Mucosa of descending colon (tissue), 3 donors: ENCODE measurements around the gene MRPS25. TPM values are rescaled to one million over a fixed set of nuclear protein-coding genes. Genes with fewer than 3 reads are reported as not detected.
"Not testable (repeated sequence)": the region's sequence is repeated elsewhere in the genome, so short reads cannot be mapped to it uniquely, and the experiment has no call there.

ENCODE experiments used
- ATAC-seq: fragments of 200-7000 bp; cut with Tn5 transposase; one replicate; pipeline ENCODE4 v1.9.1; 2020; ENCODE audit warnings: mild to moderate bottlenecking, moderate library complexity
- DNase-seq, 3 donors: peaks; one replicate each; pipeline ENCODE4 v3.0.0-alpha.2; 2020
- H3K36me3 ChIP-seq: fragments of 200-600 bp; one replicate; pipeline ENCODE4 v1.8.0; 2021; ENCODE audit warnings: low read depth, mild to moderate bottlenecking
- H3K4me1 ChIP-seq: fragments of 200-600 bp; one replicate; pipeline ENCODE4 v1.8.0; 2021; ENCODE audit warnings: low read depth, mild to moderate bottlenecking
- H3K4me3 ChIP-seq: fragments of 200-600 bp; one replicate; pipeline ENCODE4 v1.8.0; 2021; ENCODE audit warnings: mild to moderate bottlenecking
- H3K9me3 ChIP-seq: fragments of 200-600 bp; one replicate; pipeline ENCODE4 v1.8.0; 2021; ENCODE audit warnings: mild to moderate bottlenecking
- intact Hi-C, 2 donors: fragments of 100-400 bp; cut with DNase I in 1 of 2; cut with micrococcal nuclease in 1 of 2; formaldehyde crosslinking; loops; one replicate each; pipeline versions ENCODE4 v1.11.0 to v1.11.1; 2022; cut with DNase I, micrococcal nuclease
- total RNA-seq, 3 donors: library from RNA; stranded (reverse); fragmentation: NEBNext Ultra II Directional in 2 of 3; extraction: Animal tissue kit (Norgen Biotek cat#: 25700) in 2 of 3; gene quantifications; one replicate each; pipeline versions ENCODE4 v1.2.1 to v1.2.4, GENCODE V29; 2021 to 2023
- TF ChIP-seq, protein P1 (sequence below): fragments of 200-600 bp; IDR thresholded peaks from one replicate; pipeline ENCODE4 v1.8.0; 2022; ENCODE audit warnings: antibody characterized with exemption, mild to moderate bottlenecking
- donor health status: DM: no; HTN: no; CAD: no; lungs with moderate emphysema.
- donor health status: DM: no; HTN: no; CAD: no.
- donor health status: DM: no; HTN: yes; CAD: no.

Gene MRPS25
- total RNA-seq, 3 donors from 2014 or later: 72.1 to 84.0 (median 78.7) TPM

DNA sequence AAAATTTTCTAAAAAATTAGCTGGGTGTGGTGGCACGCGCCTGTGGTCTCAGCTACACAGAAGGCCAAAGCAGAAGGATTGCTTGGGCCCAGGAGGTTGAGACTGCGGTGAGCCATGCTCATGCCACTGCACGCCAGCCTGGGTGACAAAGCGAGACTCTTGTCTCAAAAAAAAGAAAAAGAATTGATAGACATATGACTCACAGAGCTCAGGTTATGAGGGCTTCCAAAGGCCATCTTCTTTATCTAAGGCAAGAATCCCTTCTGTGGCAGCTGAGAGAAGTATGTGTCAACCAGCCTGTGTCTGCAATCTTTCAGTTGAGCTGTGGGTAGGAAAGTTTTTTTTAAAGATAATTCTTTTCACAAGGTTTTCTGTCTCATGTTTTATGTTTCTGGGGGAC lies 53.9 kb downstream of the MRPS25 start:
- ATAC-seq (no peak), DNase-seq (no peak)
- no peaks in the 10 kb centered on the region for H3K9me3 ChIP-seq
- H3K4me3 ChIP-seq: no peak overlapping the region
- intact Hi-C loops: no loop called here
- H3K36me3 ChIP-seq: peaks cover 4% of the 10 kb centered on the region
- TF ChIP-seq, protein P1, sequence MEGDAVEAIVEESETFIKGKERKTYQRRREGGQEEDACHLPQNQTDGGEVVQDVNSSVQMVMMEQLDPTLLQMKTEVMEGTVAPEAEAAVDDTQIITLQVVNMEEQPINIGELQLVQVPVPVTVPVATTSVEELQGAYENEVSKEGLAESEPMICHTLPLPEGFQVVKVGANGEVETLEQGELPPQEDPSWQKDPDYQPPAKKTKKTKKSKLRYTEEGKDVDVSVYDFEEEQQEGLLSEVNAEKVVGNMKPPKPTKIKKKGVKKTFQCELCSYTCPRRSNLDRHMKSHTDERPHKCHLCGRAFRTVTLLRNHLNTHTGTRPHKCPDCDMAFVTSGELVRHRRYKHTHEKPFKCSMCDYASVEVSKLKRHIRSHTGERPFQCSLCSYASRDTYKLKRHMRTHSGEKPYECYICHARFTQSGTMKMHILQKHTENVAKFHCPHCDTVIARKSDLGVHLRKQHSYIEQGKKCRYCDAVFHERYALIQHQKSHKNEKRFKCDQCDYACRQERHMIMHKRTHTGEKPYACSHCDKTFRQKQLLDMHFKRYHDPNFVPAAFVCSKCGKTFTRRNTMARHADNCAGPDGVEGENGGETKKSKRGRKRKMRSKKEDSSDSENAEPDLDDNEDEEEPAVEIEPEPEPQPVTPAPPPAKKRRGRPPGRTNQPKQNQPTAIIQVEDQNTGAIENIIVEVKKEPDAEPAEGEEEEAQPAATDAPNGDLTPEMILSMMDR: no peak
- no peaks in the 10 kb centered on the region for H3K4me1 ChIP-seq

DNA sequence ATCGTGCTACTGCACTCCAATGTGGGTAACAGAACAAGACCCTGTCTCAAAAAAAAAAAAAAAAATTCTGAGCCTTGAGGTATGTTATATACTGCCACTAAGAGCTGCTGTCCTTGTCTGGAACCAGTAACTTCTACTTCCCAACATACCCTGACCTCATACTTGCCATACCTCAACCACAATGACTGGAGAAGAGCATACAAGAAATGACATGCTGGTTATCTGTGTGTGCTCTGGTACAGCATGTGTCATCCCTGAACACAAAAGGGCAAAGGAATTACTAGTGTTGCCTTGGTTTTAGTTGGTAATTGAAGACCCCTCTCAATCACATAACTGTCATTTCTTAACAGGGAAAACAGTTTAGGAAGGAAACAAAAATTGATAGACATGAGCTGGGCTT lies 54.5 kb downstream of the MRPS25 start:
- TF ChIP-seq, protein P1: no peak
- no peak for DNase-seq
- H3K4me1 ChIP-seq: no peaks in the 10 kb centered on the region
- no peak for ATAC-seq
- H3K36me3 ChIP-seq: no peaks in the 10 kb centered on the region
- H3K4me3 ChIP-seq: no peak overlapping the region
- no peaks in the 10 kb centered on the region for H3K9me3 ChIP-seq
- intact Hi-C loops: no loop called here

DNA sequence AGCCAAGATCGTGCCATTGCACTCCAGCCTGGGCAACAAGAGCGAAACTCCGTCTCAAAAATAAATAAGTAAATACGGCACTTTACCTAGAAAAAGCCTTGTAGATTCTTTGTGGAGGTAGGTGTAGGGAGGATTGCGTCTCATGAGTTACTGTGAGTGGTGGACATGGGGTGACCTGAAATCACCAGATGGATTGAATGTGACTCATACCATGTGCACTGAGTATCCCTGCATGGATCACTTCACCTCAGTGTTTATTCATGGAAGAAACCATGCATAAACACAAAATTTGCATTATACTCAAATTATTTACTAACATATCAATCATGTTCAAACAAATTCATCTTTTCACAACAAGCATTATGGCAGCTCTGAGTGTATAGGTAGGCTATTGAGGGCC lies 55.9 kb downstream of the MRPS25 start:
- Histone ChIP-seq H3K4me1 (no peaks in the 10 kb centered on the region), H3K4me3 (no peak overlapping the region), H3K9me3 (no peaks in the 10 kb centered on the region), H3K36me3 (no peaks in the 10 kb centered on the region)
- intact Hi-C loops: no loop called here
- ATAC-seq: no peak
- no peak for DNase-seq
- TF ChIP-seq, protein P1: no peak

DNA sequence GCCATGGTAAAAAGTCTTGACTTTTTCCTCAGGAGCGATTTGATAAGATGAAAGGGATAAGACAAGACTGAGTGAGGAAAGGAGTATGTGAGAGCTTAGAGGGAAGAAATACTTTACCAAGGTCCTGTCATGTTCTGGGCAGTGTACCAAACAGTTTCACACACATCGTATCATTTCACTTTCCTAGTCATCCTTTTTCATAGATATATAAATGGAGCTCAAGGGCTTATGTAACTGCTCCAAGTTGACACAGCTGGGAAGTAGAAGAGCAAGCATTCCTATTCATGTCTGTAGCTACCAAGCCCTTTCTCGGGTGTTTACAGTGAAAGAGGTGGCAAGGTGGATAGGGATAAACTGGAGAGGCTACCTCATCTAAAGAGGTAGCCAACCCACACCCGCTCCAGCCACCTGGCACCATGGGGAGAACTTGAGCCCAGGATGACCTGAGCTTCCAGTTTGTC lies 57.4 kb downstream of the MRPS25 start:
- no peaks in the 10 kb centered on the region for H3K9me3 ChIP-seq
- DNase-seq (no peak), ATAC-seq (no peak)
- no peak overlapping the region for H3K4me3 ChIP-seq
- H3K36me3 ChIP-seq: no peaks in the 10 kb centered on the region
- H3K4me1 ChIP-seq: no peaks in the 10 kb centered on the region
- TF ChIP-seq, protein P1: no peak
- intact Hi-C loops: no loop called here

DNA sequence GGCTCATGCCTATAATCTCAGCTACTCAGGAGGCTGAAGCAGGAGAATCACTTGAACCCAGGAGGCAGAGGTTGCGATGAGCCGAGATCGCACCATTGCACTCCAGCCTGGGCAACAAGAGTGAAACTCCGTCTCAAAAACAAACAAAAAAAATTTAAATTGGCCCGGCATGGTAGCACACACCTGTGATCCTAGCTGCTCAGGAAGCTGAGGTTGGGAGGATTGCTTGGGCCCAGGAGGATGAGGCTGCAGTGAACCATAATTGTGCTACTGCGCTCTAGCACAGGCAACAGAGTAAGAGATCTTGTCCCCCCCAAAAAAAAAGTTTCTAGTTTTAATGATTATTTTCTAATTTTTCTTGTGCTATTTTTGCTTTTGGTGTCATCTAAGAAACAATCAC lies 65.9 kb downstream of the MRPS25 start:
- ATAC-seq, intact Hi-C loops: not testable (repeated sequence)

More for the DNA sequence above, 65.9 kb downstream of the MRPS25 start:
- H3K36me3 ChIP-seq, H3K9me3 ChIP-seq, H3K4me1 ChIP-seq, H3K4me3 ChIP-seq, DNase-seq: not testable (repeated sequence)

Other genes with a start within 250 kb of the MRPS25 start
- 10 to 100 TPM in 1 of 3 donors, 1 to 10 TPM in 2; 6.1 to 15.1 (median 9.2) TPM for gene FGD5, start 246.4 kb downstream of the MRPS25 start, total RNA-seq
- gene NR2C2, start 117.7 kb downstream of the MRPS25 start, total RNA-seq: 10 to 100 TPM; 37.6 to 56.6 (median 53.9) TPM
- 10 to 100 TPM; 16.5 to 36.8 (median 18.2) TPM for gene RBSN, start 33.8 kb upstream of the MRPS25 start, total RNA-seq
- gene CAPN7, start 140.9 kb upstream of the MRPS25 start, total RNA-seq: 10 to 100 TPM; 26.8 to 56.5 (median 44.9) TPM